Fibroblast of villous mesenchyme (primary cell): Measurements from ENCODE around the gene FGF12. TPM values are rescaled to one million over a fixed set of nuclear protein-coding genes. Genes with fewer than 3 reads are reported as not detected.
"Not testable (repeated sequence)": the region's sequence is repeated elsewhere in the genome, so short reads cannot be mapped to it uniquely, and the experiment has no call there.

Source experiments
- DNase-seq: peaks from one replicate; pipeline ENCODE4 v3.0.0-alpha.2; 2010; ENCODE audit warnings: low read depth
- H3K4me3 ChIP-seq: 2 replicates; pipeline ENCODE4 v1.5.1; 2011; ENCODE audit warnings: low read depth, mild to moderate bottlenecking, low read length
- CTCF ChIP-seq: IDR thresholded peaks from 2 replicates; pipeline ENCODE4 v1.5.1; 2012; ENCODE audit warnings: low read depth, mild to moderate bottlenecking, low read length; ENCODE audit not compliant: insufficient read depth
- total RNA-seq: library from RNA; depleted of rRNA; stranded (reverse); fragments of >200 nt; gene quantifications from 2 replicates; pipeline ENCODE4 v1.2.3, GENCODE V29; 2012

FGF12 gene
- total RNA-seq: under 0.01 TPM in 1 of 2 replicates, not detected in the other

- TF ChIP-seq CTCF: no peak
- no peak within 1 kb of the TSS for H3K4me3 ChIP-seq
- DNase-seq: no peak
Measured at GRCh38 chr3:192727032-192727847, at the start of gene FGF12. FGF12 (minus strand) TSS chr3:192727541.

GRCh38 chr3:192774341-192774740 is 47.0 kb upstream of the FGF12 start:
- DNase-seq, H3K4me3 ChIP-seq: not testable (repeated sequence)

GRCh38 chr3:192772240-192772894 is 45.0 kb upstream of the FGF12 start:
- TF ChIP-seq CTCF: peak; percentile 49
- H3K4me3 ChIP-seq: no peak overlapping the region
- DNase-seq: peak; percentile 6

GRCh38 chr3:192758654-192759053 is 31.3 kb upstream of the FGF12 start:
- H3K4me3 ChIP-seq: no peak overlapping the region
- TF ChIP-seq CTCF: no peak
- no peak for DNase-seq

GRCh38 chr3:192751148-192751547 is 23.8 kb upstream of the FGF12 start:
- H3K4me3 ChIP-seq: no peak overlapping the region
- no peak for DNase-seq
- TF ChIP-seq CTCF: no peak

GRCh38 chr3:192750201-192750600 is 22.9 kb upstream of the FGF12 start:
- TF ChIP-seq CTCF: no peak
- H3K4me3 ChIP-seq: no peak overlapping the region
- DNase-seq: no peak

GRCh38 chr3:192747746-192748145 is 20.4 kb upstream of the FGF12 start:
- no peak for DNase-seq
- no peak overlapping the region for H3K4me3 ChIP-seq
- TF ChIP-seq CTCF: no peak
